ENCODE data around the gene KCNA3.

- no peak for TF ChIP-seq CTCF (IDR thresholded peaks at IDR 0.05; ENCODE audit: control extremely low read depth in 1 of 3, insufficient read depth in 1 of 3, low read depth in 1 of 3, low read length in 3 of 3)
- TF ChIP-seq EGR1 (IDR thresholded peaks at IDR 0.05; ENCODE audit: borderline replicate concordance, low read depth, low read length) = no peak
- TF ChIP-seq MAFK (IDR thresholded peaks at IDR 0.05; ENCODE audit: low read depth, low read length) = no peak
- TF ChIP-seq RFX5 (IDR thresholded peaks at IDR 0.05; ENCODE audit: borderline replicate concordance, low read depth, low read length) = no peak
Observed at GRCh38 chr1:110650609-110651008, 24.1 kb downstream of the KCNA3 start.
